NT2/D1 (cell line): ENCODE results near the gene ISYNA1.

ENCODE experiments used
- YY1 ChIP-seq: IDR thresholded peaks from 2 replicates; pipeline ENCODE4 v1.6.1; 2011; ENCODE audit not compliant: insufficient read length, insufficient read depth
- ZNF274 ChIP-seq: IDR thresholded peaks from 2 replicates; pipeline ENCODE4 v1.6.1; 2011; ENCODE audit warnings: mild to moderate bottlenecking, low read depth, low read length

DNA sequence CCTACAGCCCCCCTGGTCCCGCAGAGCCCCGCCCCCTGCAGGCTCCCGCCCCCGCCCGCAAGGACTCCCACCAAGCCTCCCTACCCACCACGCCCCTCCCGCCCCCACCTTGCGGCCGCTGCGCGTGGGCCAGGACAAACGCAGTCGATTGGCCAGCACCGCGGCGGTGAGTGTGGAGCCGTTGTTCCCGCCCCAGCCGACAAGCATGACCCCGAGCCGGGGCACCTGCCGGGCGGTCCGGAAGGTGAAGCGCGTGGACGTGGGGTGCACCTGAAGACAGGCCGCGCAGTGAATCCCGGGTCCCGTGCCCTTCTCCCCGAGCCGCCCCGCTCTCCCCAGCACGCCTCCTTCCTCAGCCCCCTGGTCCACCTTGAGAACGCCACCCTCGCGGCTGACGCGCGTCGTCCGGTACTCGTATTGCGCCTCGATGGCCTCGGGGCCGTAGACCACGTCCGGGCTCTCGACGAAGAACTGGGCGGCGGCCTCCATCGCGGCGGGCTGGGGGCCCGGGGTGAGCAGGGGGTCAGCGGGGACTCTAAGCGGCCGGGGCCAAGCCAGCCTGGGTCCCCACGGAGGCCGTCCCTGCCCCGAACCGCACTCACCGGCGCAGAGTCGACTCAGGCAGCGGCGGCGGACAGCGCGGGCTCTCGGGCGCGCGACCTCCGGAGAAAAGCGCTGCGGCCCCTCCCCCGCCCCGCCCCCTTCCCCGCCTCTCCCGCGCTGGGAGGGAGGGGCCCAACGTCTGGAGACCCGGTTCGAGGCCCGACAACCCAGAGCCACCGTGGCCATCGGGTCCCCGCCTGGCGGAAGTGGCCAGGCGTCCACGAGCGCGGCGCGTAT, at the start of gene ISYNA1:
- TF ChIP-seq ZNF274 (no peak), YY1 (no peak)
